Measurements from ENCODE around the gene KRTAP19-8. TPM values are rescaled to one million over a fixed set of nuclear protein-coding genes. Genes with fewer than 3 reads are reported as not detected.

The KRTAP19-8 gene
- polyA plus RNA-seq, 3 donors: not detected

- Histone ChIP-seq H3K9ac (ENCODE audit: insufficient read depth, low read length, poor library complexity, severe bottlenecking) (no peak overlapping the region), H3K79me2 (ENCODE audit: insufficient read depth, low read length) (no peaks in the 10 kb centered on the region), H3K9me3 (replicated peaks in 1 of 2; ENCODE audit: control insufficient read depth in 1 of 2, insufficient read depth in 1 of 2, low read length in 2 of 2) (no peaks in the 10 kb centered on the region), H2AFZ (ENCODE audit: insufficient read depth, low read depth, low read length, poor library complexity, severe bottlenecking) (no peak overlapping the region), H3K36me3 (replicated peaks in 1 of 2; ENCODE audit: control insufficient read depth in 1 of 2, insufficient read depth in 2 of 2, low read length in 2 of 2) (no peaks in the 10 kb centered on the region), H3K4me2 (replicated peaks; ENCODE audit: extremely low read depth, low read length, poor library complexity, severe bottlenecking) (no peak overlapping the region), H3K27me3 (ENCODE audit: control insufficient read depth in 2 of 2, insufficient read depth in 2 of 2, low read length in 2 of 2) (no peaks in the 10 kb centered on the region), H3K4me3 (replicated peaks in 1 of 3; ENCODE audit: low read depth in 2 of 3, low read length in 3 of 3) (no peak overlapping the region), H3K4me1 (ENCODE audit: control insufficient read depth in 1 of 2, insufficient read depth in 2 of 2, low read length in 2 of 2) (no peaks in the 10 kb centered on the region), H4K20me1 (ENCODE audit: insufficient read depth, low read length) (no peaks in the 10 kb centered on the region), H3K27ac (ENCODE audit: low read depth in 1 of 2, low read length in 2 of 2) (no peak overlapping the region)
- Mint-ChIP-seq H3K4me1 (no peaks in the 10 kb centered on the region), H3K9me3 (peaks cover 0 to 13% (median 0%) of the 10 kb centered on the region in 7 donors), H3K4me3 (no peak overlapping the region), H3K27me3 (ENCODE audit: low read depth in 3 of 3) (peaks cover 0 to 3% (median 2%) of the 10 kb centered on the region in 3 donors), H3K36me3 (no peaks in the 10 kb centered on the region), H3K27ac (no peak overlapping the region)
- intact Hi-C loops (cut with micrococcal nuclease): loop anchor here in 1 of 2 donors (10.0 kb wide), 1 partner anchor 59 kb away; no protein-coding TSS in a partner anchor
- no peak for DNase-seq
- WGBS (ENCODE audit: insufficient coverage): no CpG with 5 or more reads among the region's 3 CpGs
- no peak for TF ChIP-seq CTCF (IDR thresholded peaks at IDR 0.05)
Observed at GRCh38 chr21:31023680-31024079, 14.6 kb downstream of the KRTAP19-8 start.

- Histone ChIP-seq H3K4me2 (replicated peaks; ENCODE audit: extremely low read depth, low read length, poor library complexity, severe bottlenecking) (no peak overlapping the region), H3K9ac (ENCODE audit: insufficient read depth, low read length, poor library complexity, severe bottlenecking) (no peak overlapping the region), H3K4me1 (ENCODE audit: control insufficient read depth in 1 of 2, insufficient read depth in 2 of 2, low read length in 2 of 2) (no peaks in the 10 kb centered on the region), H3K36me3 (replicated peaks in 1 of 2; ENCODE audit: control insufficient read depth in 1 of 2, insufficient read depth in 2 of 2, low read length in 2 of 2) (no peaks in the 10 kb centered on the region), H3K4me3 (replicated peaks in 1 of 3; ENCODE audit: low read depth in 2 of 3, low read length in 3 of 3) (no peak overlapping the region), H3K9me3 (replicated peaks in 1 of 2; ENCODE audit: control insufficient read depth in 1 of 2, insufficient read depth in 1 of 2, low read length in 2 of 2) (no peaks in the 10 kb centered on the region), H4K20me1 (ENCODE audit: insufficient read depth, low read length) (no peaks in the 10 kb centered on the region), H3K27ac (ENCODE audit: low read depth in 1 of 2, low read length in 2 of 2) (no peak overlapping the region), H3K27me3 (ENCODE audit: control insufficient read depth in 2 of 2, insufficient read depth in 2 of 2, low read length in 2 of 2) (no peaks in the 10 kb centered on the region), H3K79me2 (ENCODE audit: insufficient read depth, low read length) (no peaks in the 10 kb centered on the region), H2AFZ (ENCODE audit: insufficient read depth, low read depth, low read length, poor library complexity, severe bottlenecking) (no peak overlapping the region)
- H3K36me3 Mint-ChIP-seq: no peaks in the 10 kb centered on the region
- DNase-seq: no peak
- H3K27ac Mint-ChIP-seq: no peak overlapping the region
- H3K9me3 Mint-ChIP-seq: peaks cover 0 to 18% (median 0%) of the 10 kb centered on the region in 7 donors
- no peak for TF ChIP-seq CTCF (IDR thresholded peaks at IDR 0.05)
- no peaks in the 10 kb centered on the region for H3K4me1 Mint-ChIP-seq
- H3K4me3 Mint-ChIP-seq: no peak overlapping the region
- H3K27me3 Mint-ChIP-seq (ENCODE audit: low read depth in 3 of 3): peaks cover 0 to 4% (median 3%) of the 10 kb centered on the region in 3 donors
- WGBS (ENCODE audit: insufficient coverage): no CpG with 5 or more reads among the region's 4 CpGs
- intact Hi-C loops (cut with micrococcal nuclease): loop anchor here in 1 of 2 donors (10.0 kb wide), 1 partner anchor 58 kb away; no protein-coding TSS in a partner anchor
Observed at GRCh38 chr21:31022306-31022705, 16.0 kb downstream of the KRTAP19-8 start.
